Stimulated activated CD4-positive, alpha-beta T cell treated with anti-CD3 and anti-CD28 coated beads, Interleukin-2, amount 100 ng/mL, for 48 hours (primary cell): ENCODE results near the gene MAP4K5.

Experiments
- DNase-seq, 2 donors: peaks; one replicate each; pipeline ENCODE4 v3.0.0-alpha.2; 2020

Gene MAP4K5

GRCh38 chr14:50475460-50475859, 56.9 kb downstream of the MAP4K5 start:
- no peak for DNase-seq

GRCh38 chr14:50471838-50472465, 60.4 kb downstream of the MAP4K5 start:
- no peak for DNase-seq

- DNase-seq = no peak
Measured at GRCh38 chr14:50469982-50470381, 62.4 kb downstream of the MAP4K5 start.

- no peak for DNase-seq
Measured at GRCh38 chr14:50462111-50462510, 70.3 kb downstream of the MAP4K5 start.

GRCh38 chr14:50453869-50454268, 78.5 kb downstream of the MAP4K5 start:
- no peak for DNase-seq

GRCh38 chr14:50452979-50453705, 79.2 kb downstream of the MAP4K5 start:
- no peak for DNase-seq

- no peak for DNase-seq
Measured at GRCh38 chr14:50452296-50452695, 80.1 kb downstream of the MAP4K5 start.

- DNase-seq = no peak
Measured at GRCh38 chr14:50451854-50452253, 80.5 kb downstream of the MAP4K5 start.

- DNase-seq = no peak
Measured at GRCh38 chr14:50447461-50447860, 84.9 kb downstream of the MAP4K5 start.

GRCh38 chr14:50434528-50434927, 97.8 kb downstream of the MAP4K5 start:
- no peak for DNase-seq

GRCh38 chr14:50432131-50432530, 100.2 kb downstream of the MAP4K5 start:
- DNase-seq = no peak

- DNase-seq = no peak
Measured at GRCh38 chr14:50425816-50426215, 106.6 kb downstream of the MAP4K5 start.

- DNase-seq = no peak
Measured at GRCh38 chr14:50425105-50425504, 107.3 kb downstream of the MAP4K5 start.

- DNase-seq = no peak
Measured at GRCh38 chr14:50423529-50423928, 108.8 kb downstream of the MAP4K5 start.

- DNase-seq = no peak
Measured at GRCh38 chr14:50421499-50421898, 110.9 kb downstream of the MAP4K5 start.

GRCh38 chr14:50417853-50418252, 114.5 kb downstream of the MAP4K5 start:
- DNase-seq = no peak

- no peak for DNase-seq
Measured at GRCh38 chr14:50410921-50411320, 121.4 kb downstream of the MAP4K5 start.

- no peak for DNase-seq
Measured at GRCh38 chr14:50410071-50410470, 122.3 kb downstream of the MAP4K5 start.

GRCh38 chr14:50407111-50407812, 125.1 kb downstream of the MAP4K5 start:
- no peak for DNase-seq

- DNase-seq = no peak
Measured at GRCh38 chr14:50403419-50403818, 128.9 kb downstream of the MAP4K5 start.

GRCh38 chr14:50402965-50403364, 129.4 kb downstream of the MAP4K5 start:
- no peak for DNase-seq

GRCh38 chr14:50400461-50400860, 131.9 kb downstream of the MAP4K5 start:
- DNase-seq = no peak

- DNase-seq = no peak
Measured at GRCh38 chr14:50399251-50400032, 132.9 kb downstream of the MAP4K5 start.
